Activated T-cell treated with anti-CD3 and anti-CD28 coated beads, Interleukin-2, amount 50 U/mL, for 72 hours (primary cell): ENCODE data around the gene AHI1. TPM values are rescaled to one million over a fixed set of nuclear protein-coding genes. Genes with fewer than 3 reads are reported as not detected.
A peak's percentile ranks its signal among the peaks of the same experiment; 100 is the strongest.

Experiments used
- ATAC-seq, 2 donors: fragments of 150-1000 bp; cut with Tn5 transposase; replicated peaks in 1 of 2; 2 replicates each; pipeline ENCODE4 v1.10.0; 2021; ENCODE audit warnings: moderate library complexity in 2 of 2, mild to moderate bottlenecking in 1 of 2
- DNase-seq, 2 donors: peaks; one replicate each; pipeline ENCODE4 v3.0.0; 2021 to 2022; ENCODE audit warnings: mixed read lengths in 1 of 2
- H3K27ac Mint-ChIP-seq: one replicate; pipeline ENCODE4 v1.8.0; 2022; ENCODE audit warnings: mild to moderate bottlenecking, moderate library complexity, mixed read lengths
- H3K27me3 Mint-ChIP-seq: one replicate; pipeline ENCODE4 v1.8.0; 2022; ENCODE audit warnings: low read depth, mixed read lengths
- H3K36me3 Mint-ChIP-seq, 2 donors: one replicate each; pipeline ENCODE4 v1.8.0; 2022; ENCODE audit warnings: mixed read lengths in 2 of 2, mild to moderate bottlenecking in 1 of 2; ENCODE audit not compliant: insufficient read depth in 2 of 2
- H3K4me1 Mint-ChIP-seq: one replicate; pipeline ENCODE4 v1.8.0; 2022; ENCODE audit warnings: low read depth, mixed read lengths
- H3K4me3 Mint-ChIP-seq, 2 donors: one replicate each; pipeline ENCODE4 v1.8.0; 2022; ENCODE audit warnings: mild to moderate bottlenecking in 2 of 2, mixed read lengths in 2 of 2, moderate library complexity in 2 of 2
- H3K9me3 Mint-ChIP-seq, 2 donors: one replicate each; pipeline ENCODE4 v1.8.0; 2022; ENCODE audit warnings: mixed read lengths in 2 of 2
- total RNA-seq, 2 donors: library from RNA; stranded (reverse); gene quantifications; one replicate each; pipeline ENCODE4 v1.2.3, GENCODE V29; 2022

AHI1 gene
- total RNA-seq, 2 donors from 2014 or later: 48.7 to 62.8 TPM

GRCh38 chr6:135465903-135466302 is 31.6 kb downstream of the AHI1 start:
- DNase-seq (no peak), ATAC-seq (no peak)
- Mint-ChIP-seq H3K27me3 (no peaks in the 10 kb centered on the region), H3K4me1 (no peaks in the 10 kb centered on the region), H3K27ac (peak overlapping the region; percentile 1), H3K9me3 (no peaks in the 10 kb centered on the region), H3K36me3 (peaks cover 10 to 14% of the 10 kb centered on the region in 2 donors), H3K4me3 (no peak overlapping the region)

- H3K4me3 Mint-ChIP-seq: no peak overlapping the region
- DNase-seq (no peak), ATAC-seq (no peak)
- peaks cover 8 to 17% of the 10 kb centered on the region in 2 donors for H3K36me3 Mint-ChIP-seq
- no peaks in the 10 kb centered on the region for H3K9me3 Mint-ChIP-seq
- no peaks in the 10 kb centered on the region for H3K27me3 Mint-ChIP-seq
- no peak overlapping the region for H3K27ac Mint-ChIP-seq
- no peaks in the 10 kb centered on the region for H3K4me1 Mint-ChIP-seq
Observed at GRCh38 chr6:135465307-135465706, 32.2 kb downstream of the AHI1 start.

- Mint-ChIP-seq H3K27me3 (no peaks in the 10 kb centered on the region), H3K36me3 (peaks cover 8 to 18% of the 10 kb centered on the region in 2 donors), H3K4me1 (no peaks in the 10 kb centered on the region), H3K9me3 (no peaks in the 10 kb centered on the region), H3K27ac (no peak overlapping the region), H3K4me3 (no peak overlapping the region)
- ATAC-seq (no peak), DNase-seq (no peak)
Observed at GRCh38 chr6:135464634-135465033, 32.9 kb downstream of the AHI1 start.

- peaks cover 8 to 18% of the 10 kb centered on the region in 2 donors for H3K36me3 Mint-ChIP-seq
- H3K4me1 Mint-ChIP-seq: no peaks in the 10 kb centered on the region
- H3K4me3 Mint-ChIP-seq: no peak overlapping the region
- H3K27me3 Mint-ChIP-seq: no peaks in the 10 kb centered on the region
- DNase-seq (no peak), ATAC-seq (no peak)
- H3K9me3 Mint-ChIP-seq: no peaks in the 10 kb centered on the region
- H3K27ac Mint-ChIP-seq: no peak overlapping the region
Observed at GRCh38 chr6:135461208-135461607, 36.3 kb downstream of the AHI1 start.

- H3K36me3 Mint-ChIP-seq: peaks cover 3 to 13% of the 10 kb centered on the region in 2 donors
- ATAC-seq (no peak), DNase-seq (no peak)
- no peak overlapping the region for H3K4me3 Mint-ChIP-seq
- H3K9me3 Mint-ChIP-seq: no peaks in the 10 kb centered on the region
- H3K27ac Mint-ChIP-seq: peak overlapping the region; percentile 32
- H3K27me3 Mint-ChIP-seq: no peaks in the 10 kb centered on the region
- no peaks in the 10 kb centered on the region for H3K4me1 Mint-ChIP-seq
Observed at GRCh38 chr6:135458051-135458450, 39.5 kb downstream of the AHI1 start.

- DNase-seq (no peak), ATAC-seq (no peak)
- Mint-ChIP-seq H3K27me3 (no peaks in the 10 kb centered on the region), H3K9me3 (no peaks in the 10 kb centered on the region), H3K27ac (no peak overlapping the region), H3K4me3 (no peak overlapping the region), H3K36me3 (peaks cover 0 to 6% of the 10 kb centered on the region in 2 donors), H3K4me1 (no peaks in the 10 kb centered on the region)
Observed at GRCh38 chr6:135451617-135452190, 45.8 kb downstream of the AHI1 start.

- Mint-ChIP-seq H3K4me1 (no peaks in the 10 kb centered on the region), H3K9me3 (no peaks in the 10 kb centered on the region), H3K4me3 (no peak overlapping the region), H3K27me3 (no peaks in the 10 kb centered on the region), H3K36me3 (peaks cover 0 to 6% of the 10 kb centered on the region in 2 donors), H3K27ac (no peak overlapping the region)
- ATAC-seq (no peak), DNase-seq (no peak)
Observed at GRCh38 chr6:135449246-135449645, 48.3 kb downstream of the AHI1 start.

- H3K9me3 Mint-ChIP-seq: no peaks in the 10 kb centered on the region
- peak overlapping the region; percentile 58 for H3K27ac Mint-ChIP-seq
- peak overlapping the region; percentile 67 to 78 for H3K4me3 Mint-ChIP-seq
- no peaks in the 10 kb centered on the region for H3K27me3 Mint-ChIP-seq
- peaks cover 28% of the 10 kb centered on the region for H3K4me1 Mint-ChIP-seq
- DNase-seq: no peak
- peak; percentile 49 to 51 for ATAC-seq
- H3K36me3 Mint-ChIP-seq: peaks cover 0 to 4% of the 10 kb centered on the region in 2 donors
Observed at GRCh38 chr6:135440087-135440792, 57.3 kb downstream of the AHI1 start.

GRCh38 chr6:135439549-135439948 is 58.0 kb downstream of the AHI1 start:
- no peak for DNase-seq
- no peaks in the 10 kb centered on the region for H3K9me3 Mint-ChIP-seq
- H3K27me3 Mint-ChIP-seq: no peaks in the 10 kb centered on the region
- H3K4me3 Mint-ChIP-seq: peak overlapping the region; percentile 67 to 78
- H3K36me3 Mint-ChIP-seq: peaks cover 3 to 4% of the 10 kb centered on the region in 2 donors
- H3K4me1 Mint-ChIP-seq: peaks cover 28% of the 10 kb centered on the region
- ATAC-seq: peak; percentile 28 to 34
- H3K27ac Mint-ChIP-seq: no peak overlapping the region

- DNase-seq (no peak), ATAC-seq (peak; percentile 28 to 54)
- no peak overlapping the region for H3K27ac Mint-ChIP-seq
- H3K4me1 Mint-ChIP-seq: peaks cover 28% of the 10 kb centered on the region
- no peaks in the 10 kb centered on the region for H3K9me3 Mint-ChIP-seq
- H3K27me3 Mint-ChIP-seq: no peaks in the 10 kb centered on the region
- H3K36me3 Mint-ChIP-seq: peaks cover 3 to 4% of the 10 kb centered on the region in 2 donors
- peak overlapping the region in 1 of 2 donors; percentile 78 for H3K4me3 Mint-ChIP-seq
Observed at GRCh38 chr6:135438907-135439535, 58.5 kb downstream of the AHI1 start.

- Mint-ChIP-seq H3K4me3 (no peak overlapping the region), H3K27ac (no peak overlapping the region), H3K27me3 (no peaks in the 10 kb centered on the region), H3K4me1 (peaks cover 12% of the 10 kb centered on the region), H3K9me3 (no peaks in the 10 kb centered on the region), H3K36me3 (peaks cover 3 to 4% of the 10 kb centered on the region in 2 donors)
- DNase-seq: no peak
- no peak for ATAC-seq
Observed at GRCh38 chr6:135434991-135435390, 62.5 kb downstream of the AHI1 start.

GRCh38 chr6:135434095-135434494 is 63.4 kb downstream of the AHI1 start:
- Mint-ChIP-seq H3K36me3 (peaks cover 3 to 4% of the 10 kb centered on the region in 2 donors), H3K27me3 (no peaks in the 10 kb centered on the region), H3K27ac (no peak overlapping the region), H3K9me3 (no peaks in the 10 kb centered on the region), H3K4me3 (no peak overlapping the region), H3K4me1 (peaks cover 3% of the 10 kb centered on the region)
- ATAC-seq (no peak), DNase-seq (no peak)

- peaks cover 0 to 4% of the 10 kb centered on the region in 2 donors for H3K36me3 Mint-ChIP-seq
- no peak overlapping the region for H3K4me3 Mint-ChIP-seq
- no peaks in the 10 kb centered on the region for H3K27me3 Mint-ChIP-seq
- ATAC-seq (no peak), DNase-seq (no peak)
- H3K27ac Mint-ChIP-seq: no peak overlapping the region
- H3K9me3 Mint-ChIP-seq: no peaks in the 10 kb centered on the region
- peaks cover 8% of the 10 kb centered on the region for H3K4me1 Mint-ChIP-seq
Observed at GRCh38 chr6:135428078-135428477, 69.5 kb downstream of the AHI1 start.
